ENCODE data around the gene KHDC4.
A peak's percentile ranks its signal among the peaks of the same experiment; 100 is the strongest.
"Not testable (repeated sequence)": the region's sequence is repeated elsewhere in the genome, so short reads cannot be mapped to it uniquely, and the experiment has no call there.

Gene KHDC4

DNA sequence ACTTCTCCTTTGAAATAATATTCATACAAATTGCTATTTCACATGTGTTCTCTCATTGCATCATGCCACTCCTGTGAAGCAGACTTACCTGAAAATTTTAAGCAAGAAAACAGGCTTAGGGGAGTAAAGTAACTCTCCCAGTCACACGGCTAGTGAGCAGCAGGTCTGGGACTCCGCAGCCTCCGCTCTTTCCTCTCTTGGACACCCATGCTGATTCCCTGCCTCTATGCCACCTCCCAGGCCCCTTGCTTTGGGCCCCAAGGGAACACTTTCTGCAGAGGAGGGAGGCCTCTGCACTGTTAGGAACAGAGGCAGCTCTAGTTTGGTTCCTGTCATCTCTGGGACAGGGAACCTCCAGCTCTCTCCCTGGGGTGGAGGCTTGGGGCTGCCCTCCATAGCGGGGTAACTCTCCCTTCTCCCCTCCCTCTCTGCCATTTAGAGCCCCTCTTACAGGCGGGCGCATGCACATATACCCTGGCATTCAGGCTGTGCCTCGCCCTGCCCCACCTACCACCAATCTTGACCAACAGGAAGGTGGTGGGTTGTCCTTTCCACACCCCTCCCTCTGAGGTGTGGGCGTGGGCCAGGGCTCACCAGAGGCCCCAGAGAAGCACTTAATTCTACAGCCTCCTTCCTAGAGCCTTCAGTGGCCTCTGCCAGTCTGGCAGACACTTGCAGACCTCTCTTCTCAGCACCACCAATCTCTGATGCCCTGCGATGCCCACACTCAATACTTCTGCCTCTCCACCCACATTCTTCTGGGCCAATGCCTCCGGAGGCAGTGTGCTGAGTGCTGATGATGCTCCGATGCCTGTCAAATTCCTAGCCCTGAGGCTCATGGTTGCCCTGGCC is 7.0 kb upstream of the KHDC4 start, which contains the start of gene RXFP4:
RXFP4 (plus strand) TSS at position 646 of the 852 bp plus-strand sequence; CDS start at position 718, 72 bp downstream.
- H3K27me3 ChIP-seq (replicated peaks; ENCODE audit: control insufficient read depth, insufficient read depth, low read length, poor library complexity, severe bottlenecking), result no peaks in the 10 kb centered on the region
- no peaks in the 10 kb centered on the region for H3K9me3 ChIP-seq (ENCODE audit: control insufficient read depth, low read length)
- no peak within 1 kb of the TSS for H3K27ac ChIP-seq (ENCODE audit: insufficient read depth, low read length, poor library complexity, severe bottlenecking)
- no peaks in the 10 kb centered on the region for H3K36me3 ChIP-seq (ENCODE audit: control insufficient read depth, insufficient read depth, low read length)
- H3K4me1 ChIP-seq (ENCODE audit: control insufficient read depth, insufficient read depth, low read length, poor library complexity, severe bottlenecking), result peaks cover 32% of the 10 kb centered on the region
- DNase-seq, result no peak
- no peak within 1 kb of the TSS for H3K4me3 ChIP-seq (ENCODE audit: insufficient read depth, low read depth, low read length, poor library complexity, severe bottlenecking)

GRCh38 chr1:155940482-155940992 is 6.3 kb upstream of the KHDC4 start:
- no peak for DNase-seq

GRCh38 chr1:155938220-155938627 is 4.0 kb upstream of the KHDC4 start:
- Histone ChIP-seq H3K4me3 (ENCODE audit: insufficient read depth, low read depth, low read length, poor library complexity, severe bottlenecking) (no peak overlapping the region), H3K27ac (ENCODE audit: insufficient read depth, low read length, poor library complexity, severe bottlenecking) (no peak overlapping the region), H3K36me3 (ENCODE audit: control insufficient read depth, insufficient read depth, low read length) (no peaks in the 10 kb centered on the region), H3K4me1 (ENCODE audit: control insufficient read depth, insufficient read depth, low read length, poor library complexity, severe bottlenecking) (peaks cover 29% of the 10 kb centered on the region), H3K27me3 (replicated peaks; ENCODE audit: control insufficient read depth, insufficient read depth, low read length, poor library complexity, severe bottlenecking) (no peaks in the 10 kb centered on the region), H3K9me3 (ENCODE audit: control insufficient read depth, low read length) (no peaks in the 10 kb centered on the region)
- no peak for DNase-seq

More at GRCh38 chr1:155940482-155940992, 6.3 kb upstream of the KHDC4 start:
- Histone ChIP-seq H3K27me3 (replicated peaks; ENCODE audit: control insufficient read depth, insufficient read depth, low read length, poor library complexity, severe bottlenecking) (no peaks in the 10 kb centered on the region), H3K27ac (ENCODE audit: insufficient read depth, low read length, poor library complexity, severe bottlenecking) (no peak overlapping the region), H3K4me3 (ENCODE audit: insufficient read depth, low read depth, low read length, poor library complexity, severe bottlenecking) (no peak overlapping the region), H3K4me1 (ENCODE audit: control insufficient read depth, insufficient read depth, low read length, poor library complexity, severe bottlenecking) (peaks cover 25% of the 10 kb centered on the region), H3K36me3 (ENCODE audit: control insufficient read depth, insufficient read depth, low read length) (no peaks in the 10 kb centered on the region), H3K9me3 (ENCODE audit: control insufficient read depth, low read length) (no peaks in the 10 kb centered on the region)

GRCh38 chr1:155934936-155935590 is 850 bp upstream of the KHDC4 start:
- H3K4me3 ChIP-seq (ENCODE audit: insufficient read depth, low read depth, low read length, poor library complexity, severe bottlenecking), result peak overlapping the region; percentile 32
- peaks cover 22% of the 10 kb centered on the region for H3K36me3 ChIP-seq (ENCODE audit: control insufficient read depth, insufficient read depth, low read length)
- DNase-seq, result no peak
- H3K4me1 ChIP-seq (ENCODE audit: control insufficient read depth, insufficient read depth, low read length, poor library complexity, severe bottlenecking), result peaks cover 34% of the 10 kb centered on the region
- no peaks in the 10 kb centered on the region for H3K27me3 ChIP-seq (replicated peaks; ENCODE audit: control insufficient read depth, insufficient read depth, low read length, poor library complexity, severe bottlenecking)
- H3K27ac ChIP-seq (ENCODE audit: insufficient read depth, low read length, poor library complexity, severe bottlenecking), result peak overlapping the region; percentile 93
- H3K9me3 ChIP-seq (ENCODE audit: control insufficient read depth, low read length), result no peaks in the 10 kb centered on the region

DNA sequence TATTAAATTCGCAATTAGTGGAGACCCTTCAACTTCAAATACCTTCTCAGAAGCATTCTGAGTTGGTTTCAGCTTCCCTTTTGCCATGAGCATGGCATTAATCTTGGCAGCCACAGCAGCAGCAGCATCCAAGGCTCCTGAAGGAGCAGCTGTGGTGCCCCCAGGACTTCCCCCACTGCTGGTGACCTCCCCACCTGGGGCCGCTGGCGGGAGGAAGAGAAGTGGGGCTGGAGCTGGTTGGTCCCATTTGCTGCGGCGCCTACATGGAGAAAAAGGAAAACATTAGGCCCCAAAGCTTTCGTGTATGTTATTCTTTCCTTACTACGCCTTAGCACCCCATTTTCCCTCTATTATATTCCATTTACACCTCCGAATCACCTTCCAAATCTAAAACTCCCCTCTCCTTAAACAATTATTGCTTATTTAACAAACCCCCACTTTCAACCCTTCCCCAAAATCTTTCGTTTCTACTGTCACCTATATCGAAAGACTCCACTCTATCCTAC is 569 bp downstream of the KHDC4 start:
- Histone ChIP-seq H3K27ac (ENCODE audit: insufficient read depth, low read length, poor library complexity, severe bottlenecking) (peak overlapping the region; percentile 93), H3K9me3 (ENCODE audit: control insufficient read depth, low read length) (no peaks in the 10 kb centered on the region), H3K27me3 (replicated peaks; ENCODE audit: control insufficient read depth, insufficient read depth, low read length, poor library complexity, severe bottlenecking) (no peaks in the 10 kb centered on the region), H3K36me3 (ENCODE audit: control insufficient read depth, insufficient read depth, low read length) (peaks cover 32% of the 10 kb centered on the region), H3K4me1 (ENCODE audit: control insufficient read depth, insufficient read depth, low read length, poor library complexity, severe bottlenecking) (peaks cover 33% of the 10 kb centered on the region), H3K4me3 (ENCODE audit: insufficient read depth, low read depth, low read length, poor library complexity, severe bottlenecking) (peak overlapping the region; percentile 77)
- no peak for DNase-seq

- peak overlapping the region; percentile 9 for H3K4me3 ChIP-seq (ENCODE audit: insufficient read depth, low read depth, low read length, poor library complexity, severe bottlenecking)
- peaks cover 33% of the 10 kb centered on the region for H3K4me1 ChIP-seq (ENCODE audit: control insufficient read depth, insufficient read depth, low read length, poor library complexity, severe bottlenecking)
- no peak overlapping the region for H3K27ac ChIP-seq (ENCODE audit: insufficient read depth, low read length, poor library complexity, severe bottlenecking)
- no peaks in the 10 kb centered on the region for H3K27me3 ChIP-seq (replicated peaks; ENCODE audit: control insufficient read depth, insufficient read depth, low read length, poor library complexity, severe bottlenecking)
- peaks cover 42% of the 10 kb centered on the region for H3K36me3 ChIP-seq (ENCODE audit: control insufficient read depth, insufficient read depth, low read length)
- no peaks in the 10 kb centered on the region for H3K9me3 ChIP-seq (ENCODE audit: control insufficient read depth, low read length)
- no peak for DNase-seq
These were observed 1.7 kb downstream of the KHDC4 start for GRCh38 chr1:155932487-155932886.

DNA sequence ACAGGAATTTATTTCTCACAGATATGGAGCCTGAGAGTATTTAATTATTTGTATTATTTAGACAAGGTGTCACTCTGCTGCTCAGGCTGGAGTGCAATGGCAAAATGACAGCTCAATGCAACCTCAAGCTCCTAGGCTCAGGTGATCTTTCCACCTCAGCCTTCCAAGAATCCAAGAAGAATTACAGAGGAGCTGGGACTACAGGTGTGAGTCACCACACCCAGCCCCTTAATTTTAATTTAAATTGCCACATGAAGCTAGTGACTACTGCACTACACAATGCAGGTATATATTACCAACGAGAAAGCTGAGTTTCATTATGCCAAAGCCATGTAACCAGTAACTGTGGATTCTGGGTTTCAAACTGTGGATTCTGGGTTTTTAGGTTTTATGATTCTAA is 2.1 kb downstream of the KHDC4 start:
- no peak overlapping the region for H3K4me3 ChIP-seq (ENCODE audit: insufficient read depth, low read depth, low read length, poor library complexity, severe bottlenecking)
- peak overlapping the region; percentile 6 for H3K27ac ChIP-seq (ENCODE audit: insufficient read depth, low read length, poor library complexity, severe bottlenecking)
- H3K4me1 ChIP-seq (ENCODE audit: control insufficient read depth, insufficient read depth, low read length, poor library complexity, severe bottlenecking), result peaks cover 33% of the 10 kb centered on the region
- no peak for DNase-seq
- no peaks in the 10 kb centered on the region for H3K9me3 ChIP-seq (ENCODE audit: control insufficient read depth, low read length)
- peaks cover 46% of the 10 kb centered on the region for H3K36me3 ChIP-seq (ENCODE audit: control insufficient read depth, insufficient read depth, low read length)
- no peaks in the 10 kb centered on the region for H3K27me3 ChIP-seq (replicated peaks; ENCODE audit: control insufficient read depth, insufficient read depth, low read length, poor library complexity, severe bottlenecking)

DNA sequence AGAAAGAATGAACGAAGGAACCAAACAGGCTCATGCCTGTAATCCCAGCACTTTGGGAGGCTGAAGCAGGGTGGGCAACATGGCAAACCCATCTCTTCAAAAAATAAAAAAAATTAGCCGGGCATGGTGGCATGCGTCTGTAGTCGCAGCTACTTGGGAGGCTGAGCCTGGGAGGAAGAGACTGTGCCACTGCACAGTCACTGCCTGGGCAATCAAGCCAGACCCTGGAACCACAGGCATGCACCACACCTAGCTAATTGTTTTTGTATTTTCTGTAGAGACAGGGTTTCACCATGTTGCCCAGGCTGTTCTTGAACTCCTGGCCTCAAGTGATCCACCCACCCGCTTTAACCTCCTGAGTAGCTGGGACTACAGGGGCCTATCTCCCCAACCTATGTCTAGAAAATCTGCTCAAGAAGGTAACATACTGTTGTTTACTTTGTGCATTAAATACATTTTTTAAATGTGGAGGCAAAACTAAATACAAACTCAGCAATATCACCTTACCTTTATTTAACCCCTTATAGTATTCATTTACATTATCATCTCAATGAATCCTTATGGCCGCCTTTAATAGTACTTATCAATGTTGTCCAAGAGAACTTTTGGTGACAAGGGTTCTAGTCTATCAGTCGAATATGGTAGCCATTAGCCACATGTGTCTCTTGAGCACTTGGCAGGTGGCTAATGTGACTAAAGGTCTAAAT is 2.7 kb downstream of the KHDC4 start:
- Histone ChIP-seq H3K27ac (ENCODE audit: insufficient read depth, low read length, poor library complexity, severe bottlenecking) (peak overlapping the region; percentile 6), H3K27me3 (replicated peaks; ENCODE audit: control insufficient read depth, insufficient read depth, low read length, poor library complexity, severe bottlenecking) (no peaks in the 10 kb centered on the region), H3K4me3 (ENCODE audit: insufficient read depth, low read depth, low read length, poor library complexity, severe bottlenecking) (no peak overlapping the region), H3K9me3 (ENCODE audit: control insufficient read depth, low read length) (no peaks in the 10 kb centered on the region), H3K36me3 (ENCODE audit: control insufficient read depth, insufficient read depth, low read length) (peaks cover 52% of the 10 kb centered on the region), H3K4me1 (ENCODE audit: control insufficient read depth, insufficient read depth, low read length, poor library complexity, severe bottlenecking) (peaks cover 33% of the 10 kb centered on the region)
- no peak for DNase-seq

GRCh38 chr1:155930725-155931124 is 3.5 kb downstream of the KHDC4 start:
- Histone ChIP-seq H3K36me3 (ENCODE audit: control insufficient read depth, insufficient read depth, low read length) (peaks cover 60% of the 10 kb centered on the region), H3K4me1 (ENCODE audit: control insufficient read depth, insufficient read depth, low read length, poor library complexity, severe bottlenecking) (peaks cover 33% of the 10 kb centered on the region), H3K27ac (ENCODE audit: insufficient read depth, low read length, poor library complexity, severe bottlenecking) (peak overlapping the region; percentile 5)
- H3K9me3 ChIP-seq (ENCODE audit: control insufficient read depth, low read length); H3K27me3 ChIP-seq (replicated peaks; ENCODE audit: control insufficient read depth, insufficient read depth, low read length, poor library complexity, severe bottlenecking); DNase-seq; H3K4me3 ChIP-seq (ENCODE audit: insufficient read depth, low read depth, low read length, poor library complexity, severe bottlenecking): not testable (repeated sequence)
